ENCODE results near the gene AP3B2. TPM values are rescaled to one million over a fixed set of nuclear protein-coding genes. Genes with fewer than 3 reads are reported as not detected.

Gene AP3B2, protein sequence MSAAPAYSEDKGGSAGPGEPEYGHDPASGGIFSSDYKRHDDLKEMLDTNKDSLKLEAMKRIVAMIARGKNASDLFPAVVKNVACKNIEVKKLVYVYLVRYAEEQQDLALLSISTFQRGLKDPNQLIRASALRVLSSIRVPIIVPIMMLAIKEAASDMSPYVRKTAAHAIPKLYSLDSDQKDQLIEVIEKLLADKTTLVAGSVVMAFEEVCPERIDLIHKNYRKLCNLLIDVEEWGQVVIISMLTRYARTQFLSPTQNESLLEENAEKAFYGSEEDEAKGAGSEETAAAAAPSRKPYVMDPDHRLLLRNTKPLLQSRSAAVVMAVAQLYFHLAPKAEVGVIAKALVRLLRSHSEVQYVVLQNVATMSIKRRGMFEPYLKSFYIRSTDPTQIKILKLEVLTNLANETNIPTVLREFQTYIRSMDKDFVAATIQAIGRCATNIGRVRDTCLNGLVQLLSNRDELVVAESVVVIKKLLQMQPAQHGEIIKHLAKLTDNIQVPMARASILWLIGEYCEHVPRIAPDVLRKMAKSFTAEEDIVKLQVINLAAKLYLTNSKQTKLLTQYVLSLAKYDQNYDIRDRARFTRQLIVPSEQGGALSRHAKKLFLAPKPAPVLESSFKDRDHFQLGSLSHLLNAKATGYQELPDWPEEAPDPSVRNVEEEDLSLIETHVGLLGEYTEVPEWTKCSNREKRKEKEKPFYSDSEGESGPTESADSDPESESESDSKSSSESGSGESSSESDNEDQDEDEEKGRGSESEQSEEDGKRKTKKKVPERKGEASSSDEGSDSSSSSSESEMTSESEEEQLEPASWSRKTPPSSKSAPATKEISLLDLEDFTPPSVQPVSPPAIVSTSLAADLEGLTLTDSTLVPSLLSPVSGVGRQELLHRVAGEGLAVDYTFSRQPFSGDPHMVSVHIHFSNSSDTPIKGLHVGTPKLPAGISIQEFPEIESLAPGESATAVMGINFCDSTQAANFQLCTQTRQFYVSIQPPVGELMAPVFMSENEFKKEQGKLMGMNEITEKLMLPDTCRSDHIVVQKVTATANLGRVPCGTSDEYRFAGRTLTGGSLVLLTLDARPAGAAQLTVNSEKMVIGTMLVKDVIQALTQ
- 1 to 10 TPM; 1.7 TPM for total RNA-seq
- under 1 TPM; 0.20 to 0.36 (median 0.31) TPM for polyA plus RNA-seq
- total RNA-seq = 0.50 to 3.9 (median 1.4) reads per million in 6 experiments

DNA sequence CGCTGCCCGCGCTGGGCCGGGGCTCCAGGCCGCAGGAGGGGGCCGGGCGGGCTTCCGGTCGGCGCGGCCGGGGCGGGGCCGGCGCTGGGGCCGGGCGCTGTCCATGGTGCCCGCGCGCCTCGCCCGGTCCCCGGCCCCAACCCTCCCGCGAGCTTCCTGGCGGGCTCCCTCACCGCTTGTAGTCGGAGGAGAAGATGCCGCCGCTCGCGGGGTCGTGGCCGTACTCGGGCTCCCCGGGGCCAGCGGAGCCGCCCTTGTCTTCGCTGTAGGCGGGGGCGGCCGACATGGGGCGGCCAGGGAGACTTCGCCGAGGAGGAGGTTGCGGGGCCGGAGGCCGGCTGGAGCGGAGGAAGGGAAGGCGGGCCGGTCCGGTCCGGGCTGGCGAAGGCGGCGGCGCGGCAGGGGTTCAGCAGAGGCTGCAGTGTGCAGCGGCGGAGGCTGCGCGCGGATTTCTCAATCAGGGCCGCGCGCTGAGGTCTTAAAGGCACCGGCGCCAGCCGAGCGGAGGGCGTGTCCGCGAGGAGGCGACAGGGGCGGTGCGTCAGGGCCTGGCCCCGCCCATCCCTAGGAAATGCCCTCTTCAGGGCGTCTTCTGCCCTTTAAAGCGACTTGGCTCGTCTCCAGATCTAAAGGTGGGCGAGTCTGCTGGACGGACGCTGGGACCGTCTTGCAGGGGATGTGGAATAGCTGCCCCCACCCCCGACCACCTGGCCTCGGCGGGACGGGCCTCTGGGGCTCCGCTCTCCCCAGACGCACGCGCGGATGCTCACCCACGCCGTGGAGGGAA lies at the start of gene AP3B2:
Gene AP3B2 (minus strand): TSS at position 455 of the 787 bp plus-strand sequence. CDS start 169 bp downstream, at position 286.
- peaks cover 0 to 2% (median 0%) of the 10 kb centered on the region in 9 donors for H3K9me3 Mint-ChIP-seq
- ATAC-seq (peak; percentile 91), DNase-seq (peak; percentile 46 to 74 (median 60))
- peaks cover 0 to 42% (median 23%) of the 10 kb centered on the region in 5 donors for H3K27me3 Mint-ChIP-seq
- peaks cover 0 to 5% (median 3%) of the 10 kb centered on the region in 4 donors for H3K4me1 Mint-ChIP-seq
- POLR2A ChIA-PET = interaction anchor here (0.7 to 1.4 kb wide), 5 partner anchors 28 to 1189 kb away, joined by 3 to 6 read pairs (median 3); partner anchors contain the start of gene RPS17
- peak within 1 kb of the TSS; percentile 21 to 86 (median 73) for H3K4me3 Mint-ChIP-seq
- H3K27ac Mint-ChIP-seq = no peak within 1 kb of the TSS
- no peaks in the 10 kb centered on the region for H3K36me3 Mint-ChIP-seq

DNA sequence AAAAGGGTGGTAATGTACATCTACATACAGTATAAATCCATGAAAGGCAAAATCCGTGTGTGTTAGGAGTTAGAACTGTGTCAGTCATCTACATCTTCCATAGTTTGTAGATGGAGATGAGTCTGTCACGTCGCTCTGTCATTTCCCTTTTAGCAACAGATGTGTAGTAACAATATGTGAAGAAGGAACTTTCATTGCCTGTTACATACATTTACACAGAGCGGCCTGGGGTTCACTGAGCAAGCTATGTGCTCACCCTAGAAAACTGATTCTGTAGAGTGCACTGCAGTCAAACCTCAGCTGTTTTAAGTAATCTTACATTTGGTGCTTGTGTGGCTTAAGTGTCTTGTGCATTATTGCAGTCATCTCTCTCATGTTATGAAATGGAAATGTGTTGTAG lies 41.6 kb upstream of the AP3B2 start:
- Mint-ChIP-seq H3K4me3 (peak overlapping the region; percentile 89 to 100 (median 100)), H3K9me3 (no peaks in the 10 kb centered on the region), H3K36me3 (peaks cover 6 to 44% (median 21%) of the 10 kb centered on the region in 3 donors), H3K27me3 (no peaks in the 10 kb centered on the region), H3K4me1 (peaks cover 32 to 67% (median 60%) of the 10 kb centered on the region in 4 donors), H3K27ac (peak overlapping the region; percentile 95 to 99 (median 98))
- ATAC-seq (no peak), DNase-seq (no peak)
- POLR2A ChIA-PET = interaction anchor here (0.7 to 2.7 kb wide), 5 partner anchors 59 to 259 kb away, joined by 3 to 32 read pairs (median 5); partner anchors contain the start of genes C15orf40, RPS17 and WHAMM

DNA sequence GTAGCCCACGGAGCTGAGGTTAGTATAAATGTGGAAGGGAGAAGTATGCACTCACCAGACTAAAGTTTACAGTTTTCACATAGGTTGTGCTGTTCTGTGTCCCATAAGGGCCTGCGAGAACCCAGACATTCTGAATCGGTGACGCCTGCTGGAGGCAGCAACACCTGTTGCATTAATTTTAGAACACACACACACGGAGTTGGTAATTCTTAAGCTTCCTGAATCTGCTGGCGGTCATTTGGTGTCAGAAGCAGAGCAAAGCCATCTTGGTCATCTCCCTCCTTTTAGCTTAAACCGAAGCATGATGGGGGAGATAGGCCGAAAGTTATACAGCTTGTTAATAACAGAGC lies 41.1 kb upstream of the AP3B2 start:
- H3K36me3 Mint-ChIP-seq = peaks cover 1 to 39% (median 17%) of the 10 kb centered on the region in 3 donors
- H3K4me3 Mint-ChIP-seq = peak overlapping the region; percentile 89 to 100 (median 100)
- POLR2A ChIA-PET = interaction anchor here (0.7 to 2.7 kb wide), 7 partner anchors 59 to 260 kb away, joined by 3 to 32 read pairs (median 5); partner anchors contain the start of genes C15orf40, RAMAC, RPS17 and WHAMM
- no peaks in the 10 kb centered on the region for H3K9me3 Mint-ChIP-seq
- peaks cover 29 to 62% (median 55%) of the 10 kb centered on the region in 4 donors for H3K4me1 Mint-ChIP-seq
- H3K27me3 Mint-ChIP-seq = no peaks in the 10 kb centered on the region
- ATAC-seq (peak; percentile 31 to 61), DNase-seq (peak in 1 of 10 donors; percentile 11)
- peak overlapping the region; percentile 95 to 99 (median 98) for H3K27ac Mint-ChIP-seq

DNA sequence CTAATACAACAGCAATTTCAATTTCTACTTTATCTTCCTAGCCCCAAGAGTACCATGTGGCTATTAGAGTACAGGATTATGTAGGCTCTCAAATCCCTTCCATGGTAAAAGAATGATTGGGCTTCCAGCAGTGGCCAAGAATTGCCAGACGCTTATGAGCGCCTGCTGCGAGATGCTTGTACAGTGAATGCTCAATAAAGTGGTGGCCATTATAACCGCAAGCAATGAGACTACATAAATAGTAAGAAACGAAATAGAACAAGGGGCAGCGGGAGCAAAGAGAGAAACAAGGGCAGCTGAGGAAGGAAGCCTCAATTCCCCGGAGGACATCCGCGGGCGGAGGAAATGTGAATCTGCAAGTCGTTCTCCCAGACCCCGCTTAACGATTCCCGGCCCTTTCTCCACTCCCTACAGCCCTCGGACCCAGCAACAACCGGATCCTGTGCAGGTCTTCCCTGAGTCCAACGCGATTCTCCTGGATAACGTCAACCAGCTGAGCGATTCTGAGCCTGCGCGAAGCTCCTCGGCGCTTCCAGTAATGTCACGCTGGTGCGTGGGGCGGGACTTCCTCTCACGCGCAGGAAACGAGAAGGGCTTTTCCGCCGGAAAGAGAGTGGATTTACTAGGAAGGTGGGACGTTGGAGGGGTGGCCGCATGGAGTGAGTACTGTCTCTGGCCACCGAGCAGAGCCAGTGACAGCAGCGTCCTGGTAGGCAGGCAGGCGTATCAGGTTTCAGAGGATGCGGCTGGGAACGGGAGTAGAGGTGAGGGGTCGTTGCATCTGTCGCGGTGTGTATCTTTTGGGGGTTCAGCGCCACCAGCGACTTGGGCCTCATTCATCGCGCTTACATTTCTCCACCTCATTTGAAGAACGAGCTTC lies 40.5 kb upstream of the AP3B2 start:
- ATAC-seq = peak; percentile 97 to 98

GRCh38 chr15:82748315-82748714 lies 38.6 kb upstream of the AP3B2 start:
- Mint-ChIP-seq H3K4me3 (peak overlapping the region in 5 of 10 donors; percentile 12 to 89 (median 43)), H3K27me3 (no peaks in the 10 kb centered on the region), H3K9me3 (no peaks in the 10 kb centered on the region), H3K4me1 (peaks cover 26 to 44% (median 40%) of the 10 kb centered on the region in 4 donors), H3K36me3 (peaks cover 0 to 15% (median 3%) of the 10 kb centered on the region in 3 donors), H3K27ac (peak overlapping the region in 3 of 10 donors; percentile 11 to 63 (median 62))
- ATAC-seq (no peak), DNase-seq (no peak)
- POLR2A ChIA-PET = no interaction called here

More for the DNA sequence above, 40.5 kb upstream of the AP3B2 start:
- no peaks in the 10 kb centered on the region for H3K27me3 Mint-ChIP-seq
- H3K4me1 Mint-ChIP-seq = peaks cover 29 to 57% (median 52%) of the 10 kb centered on the region in 4 donors
- POLR2A ChIA-PET = interaction anchor here (0.7 to 2.7 kb wide), 8 partner anchors 60 to 261 kb away, joined by 3 to 32 read pairs (median 5); partner anchors contain the start of genes C15orf40, RAMAC, RPS17 and WHAMM
- H3K36me3 Mint-ChIP-seq = peaks cover 0 to 33% (median 11%) of the 10 kb centered on the region in 3 donors
- no peaks in the 10 kb centered on the region for H3K9me3 Mint-ChIP-seq
- peak; percentile 66 to 88 (median 74) for DNase-seq
- peak overlapping the region; percentile 89 to 100 (median 100) for H3K4me3 Mint-ChIP-seq
- peak overlapping the region; percentile 95 to 99 (median 98) for H3K27ac Mint-ChIP-seq

DNA sequence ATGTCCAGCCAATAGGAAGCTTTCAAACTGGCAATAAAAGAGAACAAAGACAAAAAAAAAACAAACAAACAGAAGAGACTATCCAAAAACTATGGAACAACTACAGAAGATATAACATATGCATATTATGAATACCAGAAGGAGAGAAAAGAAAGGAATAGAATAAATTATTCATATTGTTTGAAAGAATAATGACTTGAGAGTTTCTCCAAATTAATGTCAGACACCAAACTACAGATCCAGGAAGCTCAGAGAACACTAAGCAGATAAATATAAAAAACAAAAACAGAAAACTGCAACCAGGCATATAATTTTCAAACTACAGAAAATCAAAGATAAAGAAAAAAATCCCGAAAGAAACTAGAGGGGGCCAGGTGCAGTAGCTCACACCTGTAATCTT lies 34.1 kb upstream of the AP3B2 start:
- H3K27me3 Mint-ChIP-seq = no peaks in the 10 kb centered on the region
- peaks cover 0 to 3% (median 0%) of the 10 kb centered on the region in 3 donors for H3K36me3 Mint-ChIP-seq
- ATAC-seq = no peak
- H3K4me1 Mint-ChIP-seq = peaks cover 0 to 7% (median 4%) of the 10 kb centered on the region in 4 donors
- H3K27ac Mint-ChIP-seq = peak overlapping the region in 1 of 10 donors; percentile 59
- H3K4me3 Mint-ChIP-seq = no peak overlapping the region
- DNase-seq = no peak
- H3K9me3 Mint-ChIP-seq = no peaks in the 10 kb centered on the region
- POLR2A ChIA-PET = no interaction called here

- peaks cover 0 to 5% (median under 1%) of the 10 kb centered on the region in 4 donors for H3K4me1 Mint-ChIP-seq
Observed at GRCh38 chr15:82742134-82742533, 32.5 kb upstream of the AP3B2 start.

GRCh38 chr15:82739086-82739485 lies 29.4 kb upstream of the AP3B2 start:
- H3K9me3 Mint-ChIP-seq = no peaks in the 10 kb centered on the region
- POLR2A ChIA-PET = no interaction called here

More at GRCh38 chr15:82742134-82742533, 32.5 kb upstream of the AP3B2 start:
- H3K9me3 Mint-ChIP-seq = no peaks in the 10 kb centered on the region
- H3K4me3 Mint-ChIP-seq = no peak overlapping the region
- ATAC-seq (no peak), DNase-seq (no peak)
- peak overlapping the region in 1 of 10 donors; percentile 43 for H3K27ac Mint-ChIP-seq
- POLR2A ChIA-PET = interaction anchor here (0.6 kb wide), 1 partner anchor 140 kb away, joined by 3 read pairs; no protein-coding TSS in a partner anchor
- no peaks in the 10 kb centered on the region for H3K27me3 Mint-ChIP-seq
- peaks cover 0 to 17% (median 2%) of the 10 kb centered on the region in 3 donors for H3K36me3 Mint-ChIP-seq

GRCh38 chr15:82737975-82738374 lies 28.3 kb upstream of the AP3B2 start:
- H3K4me1 Mint-ChIP-seq = peaks cover 0 to 5% (median 0%) of the 10 kb centered on the region in 4 donors
- no peak for DNase-seq
- ATAC-seq = no peak
- no peak overlapping the region for H3K4me3 Mint-ChIP-seq
- no peaks in the 10 kb centered on the region for H3K27me3 Mint-ChIP-seq
- POLR2A ChIA-PET = no interaction called here
- H3K9me3 Mint-ChIP-seq = no peaks in the 10 kb centered on the region
- H3K36me3 Mint-ChIP-seq = peaks cover 0 to 38% (median 9%) of the 10 kb centered on the region in 3 donors
- no peak overlapping the region for H3K27ac Mint-ChIP-seq

More at GRCh38 chr15:82739086-82739485, 29.4 kb upstream of the AP3B2 start:
- H3K4me1 Mint-ChIP-seq = peaks cover 0 to 5% (median under 1%) of the 10 kb centered on the region in 4 donors
- DNase-seq = no peak
- H3K27ac Mint-ChIP-seq = no peak overlapping the region
- H3K4me3 Mint-ChIP-seq = no peak overlapping the region
- H3K27me3 Mint-ChIP-seq = no peaks in the 10 kb centered on the region
- ATAC-seq = no peak
- peaks cover 0 to 33% (median 4%) of the 10 kb centered on the region in 3 donors for H3K36me3 Mint-ChIP-seq

- H3K27me3 Mint-ChIP-seq = no peaks in the 10 kb centered on the region
- no peaks in the 10 kb centered on the region for H3K9me3 Mint-ChIP-seq
- H3K36me3 Mint-ChIP-seq = peaks cover 6 to 42% (median 33%) of the 10 kb centered on the region in 3 donors
- no peak for DNase-seq
- no peak overlapping the region for H3K4me3 Mint-ChIP-seq
- POLR2A ChIA-PET = interaction anchor here (0.6 kb wide), 1 partner anchor 24 kb away, joined by 3 read pairs; no protein-coding TSS in a partner anchor
- H3K27ac Mint-ChIP-seq = no peak overlapping the region
- no peak for ATAC-seq
- no peaks in the 10 kb centered on the region for H3K4me1 Mint-ChIP-seq
Observed at GRCh38 chr15:82731527-82731926, 21.9 kb upstream of the AP3B2 start.

Measured in naive thymus-derived CD8-positive, alpha-beta T cell (primary cell).